GM12872 (cell line): Measurements from ENCODE around the gene USP15.

Experiments
- TF ChIP-seq, protein P1 (sequence below): IDR thresholded peaks from 3 replicates; pipeline ENCODE4 v1.5.1; 2011; ENCODE audit warnings: low read depth, mild to moderate bottlenecking, low read length, moderate library complexity; ENCODE audit not compliant: insufficient read depth

The USP15 gene

DNA sequence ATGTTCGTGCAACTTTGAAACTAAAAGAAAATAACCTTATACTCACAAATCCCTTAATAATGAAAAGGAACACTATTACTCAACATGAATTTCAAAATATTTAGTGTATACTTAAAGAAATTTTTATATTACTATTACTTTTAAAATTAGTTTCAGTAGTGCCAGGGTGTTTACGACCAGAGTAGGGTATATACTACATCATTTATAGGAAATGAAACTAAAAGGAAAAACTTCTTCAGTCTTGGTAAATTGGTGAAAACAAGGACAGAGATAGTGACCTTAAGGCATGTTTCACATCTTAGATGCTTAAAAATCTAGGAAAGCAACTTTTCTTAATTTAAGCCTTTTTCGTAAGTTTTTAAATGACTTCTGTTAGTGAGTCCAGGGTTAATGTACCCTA lies 4.5 kb downstream of the USP15 start:
- TF ChIP-seq, protein P1, sequence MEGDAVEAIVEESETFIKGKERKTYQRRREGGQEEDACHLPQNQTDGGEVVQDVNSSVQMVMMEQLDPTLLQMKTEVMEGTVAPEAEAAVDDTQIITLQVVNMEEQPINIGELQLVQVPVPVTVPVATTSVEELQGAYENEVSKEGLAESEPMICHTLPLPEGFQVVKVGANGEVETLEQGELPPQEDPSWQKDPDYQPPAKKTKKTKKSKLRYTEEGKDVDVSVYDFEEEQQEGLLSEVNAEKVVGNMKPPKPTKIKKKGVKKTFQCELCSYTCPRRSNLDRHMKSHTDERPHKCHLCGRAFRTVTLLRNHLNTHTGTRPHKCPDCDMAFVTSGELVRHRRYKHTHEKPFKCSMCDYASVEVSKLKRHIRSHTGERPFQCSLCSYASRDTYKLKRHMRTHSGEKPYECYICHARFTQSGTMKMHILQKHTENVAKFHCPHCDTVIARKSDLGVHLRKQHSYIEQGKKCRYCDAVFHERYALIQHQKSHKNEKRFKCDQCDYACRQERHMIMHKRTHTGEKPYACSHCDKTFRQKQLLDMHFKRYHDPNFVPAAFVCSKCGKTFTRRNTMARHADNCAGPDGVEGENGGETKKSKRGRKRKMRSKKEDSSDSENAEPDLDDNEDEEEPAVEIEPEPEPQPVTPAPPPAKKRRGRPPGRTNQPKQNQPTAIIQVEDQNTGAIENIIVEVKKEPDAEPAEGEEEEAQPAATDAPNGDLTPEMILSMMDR: no peak

DNA sequence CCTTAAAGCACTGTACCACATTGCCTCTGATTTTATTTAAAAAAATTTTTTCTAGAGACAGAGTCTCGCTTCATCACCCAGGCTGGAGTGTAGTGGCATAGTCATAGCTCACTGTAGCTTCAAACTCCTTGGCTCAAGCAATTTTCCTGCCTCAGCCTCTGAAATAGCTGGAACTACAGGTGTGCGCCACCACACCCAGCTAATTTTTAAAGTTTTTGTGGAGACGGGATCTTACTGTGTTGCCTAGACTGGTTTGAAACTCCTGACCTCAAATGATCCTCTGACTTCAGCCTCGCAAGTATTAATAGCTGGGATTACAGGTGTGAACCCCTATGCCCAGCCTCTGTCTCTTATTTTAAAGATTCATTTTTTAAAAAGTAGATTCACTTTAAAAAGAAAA lies 5.3 kb downstream of the USP15 start:
- TF ChIP-seq, protein P1: no peak

DNA sequence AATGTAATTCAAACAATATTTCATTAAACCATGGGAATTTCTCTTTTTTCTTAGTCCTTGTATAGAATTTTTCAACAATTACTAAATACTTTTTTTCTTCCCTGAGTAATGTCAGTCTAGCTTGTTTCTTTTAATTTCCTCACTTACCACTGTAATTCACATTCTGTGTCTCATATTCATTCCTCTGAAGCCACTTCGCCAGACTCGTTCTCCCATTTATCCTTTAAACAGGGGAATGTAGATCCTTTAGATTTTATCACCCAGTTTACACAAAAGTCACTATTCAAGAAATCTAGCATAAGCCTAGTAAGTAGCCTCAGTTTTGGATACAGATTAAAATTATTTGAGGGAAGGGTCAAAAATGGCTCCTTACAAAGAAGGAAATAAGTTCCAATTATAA lies 6.8 kb downstream of the USP15 start:
- TF ChIP-seq, protein P1: no peak

DNA sequence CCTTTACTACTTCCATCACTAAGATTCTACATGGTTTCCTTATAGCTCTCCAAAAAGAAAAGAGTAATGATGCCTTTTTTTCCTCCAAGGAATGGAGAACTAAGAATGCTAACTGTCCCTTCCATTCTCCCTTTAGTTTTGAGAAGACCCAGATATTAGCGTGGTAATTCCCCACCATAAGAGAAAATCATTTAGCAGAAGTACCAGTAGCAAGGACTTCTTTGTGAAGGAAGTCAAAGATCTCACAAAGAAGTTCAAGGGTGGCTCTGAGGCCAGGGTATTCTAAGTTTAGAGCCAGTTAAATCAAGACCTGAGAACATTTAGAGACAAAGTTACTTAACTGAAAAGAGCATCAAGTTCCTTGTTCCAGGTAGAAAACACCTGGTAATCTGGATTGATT lies 7.3 kb downstream of the USP15 start:
- TF ChIP-seq, protein P1: no peak

DNA sequence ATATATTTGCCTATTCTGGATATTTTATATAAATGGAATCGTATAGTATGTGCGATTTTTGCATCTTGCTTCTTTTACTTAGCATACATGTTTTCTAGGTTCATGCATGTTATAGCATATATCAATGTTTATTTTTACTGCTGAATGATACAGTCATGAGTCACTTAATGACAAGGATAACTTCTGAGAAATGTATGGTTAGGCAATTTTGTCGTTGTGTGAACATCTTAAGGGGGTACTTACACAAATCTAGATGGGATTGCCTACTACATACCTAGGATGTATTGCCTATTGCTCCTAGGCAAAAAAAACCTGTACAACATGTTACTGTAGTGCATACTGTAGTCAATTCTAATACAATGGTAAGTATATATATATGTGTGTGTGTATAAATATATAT lies 8.8 kb downstream of the USP15 start:
- TF ChIP-seq, protein P1: no peak

DNA sequence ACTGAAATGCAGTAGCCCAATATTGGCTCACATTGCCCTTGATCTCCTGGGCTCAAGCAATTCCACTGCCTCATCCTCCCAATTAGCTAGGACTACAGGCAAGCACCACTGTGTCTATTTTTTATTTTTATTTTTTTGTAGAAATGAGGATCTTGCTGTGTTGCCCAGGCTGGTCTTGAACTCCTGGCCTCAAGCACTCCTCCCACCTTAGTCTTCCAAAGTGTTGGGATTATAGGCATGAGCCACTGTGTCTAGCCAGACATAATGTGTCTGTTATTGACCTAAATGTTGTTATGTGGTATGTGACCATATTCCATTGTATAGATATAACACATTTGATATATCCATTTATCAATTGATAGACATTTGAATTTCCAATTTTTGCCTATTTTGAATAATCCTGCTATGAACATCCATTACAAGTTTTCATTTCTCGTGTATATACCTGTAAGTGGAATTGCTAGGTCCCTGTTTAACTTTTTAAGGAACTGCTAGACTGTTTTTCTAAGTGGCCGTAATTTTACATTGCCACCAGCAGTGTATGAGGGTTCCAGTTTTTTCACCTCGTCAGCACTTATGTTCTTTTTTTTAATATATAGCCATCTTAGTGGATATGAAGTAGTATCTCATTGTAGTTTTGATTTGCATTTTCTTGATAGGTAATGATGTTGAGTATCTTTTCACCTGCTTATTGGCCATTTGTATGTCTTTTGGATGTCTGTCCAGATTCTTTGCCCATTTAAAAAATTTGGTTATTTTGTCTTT lies 9.4 kb downstream of the USP15 start:
- TF ChIP-seq, protein P1: no peak

DNA sequence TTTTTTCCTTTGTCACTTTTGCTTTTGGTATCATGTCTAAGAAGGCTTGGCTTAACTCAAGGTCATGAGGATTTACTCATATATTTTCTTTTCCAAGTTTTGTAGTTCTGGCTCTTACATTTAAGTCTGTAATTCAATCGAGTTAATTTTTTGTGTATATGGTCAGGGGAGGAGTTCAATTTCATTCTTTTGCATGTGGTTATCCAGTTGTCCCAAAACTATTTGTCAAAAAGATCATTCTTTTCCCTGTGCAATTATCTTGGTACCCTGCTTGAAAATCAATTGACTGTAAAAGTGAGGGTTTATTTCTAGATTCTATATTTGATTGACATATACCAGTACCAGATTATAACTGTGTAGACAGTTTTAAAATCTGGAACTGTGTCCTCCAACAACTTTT lies 10.2 kb downstream of the USP15 start:
- TF ChIP-seq, protein P1: no peak
